Liver (tissue), 3 donors: ENCODE measurements around the gene GPR55.

Source experiments
- EGR1 ChIP-seq, 2 donors: IDR thresholded peaks; 2 replicates each; pipeline ENCODE4 v1.6.1; 2016 to 2018; ENCODE audit warnings: antibody characterized with exemption in 2 of 2, low read depth in 2 of 2
- FOXA1 ChIP-seq: IDR thresholded peaks from 2 replicates; pipeline ENCODE4 v1.6.1; 2016; ENCODE audit warnings: antibody characterized with exemption
- JUND ChIP-seq, 2 donors: IDR thresholded peaks; 2 replicates each; pipeline ENCODE4 v1.6.1; 2016; ENCODE audit warnings: antibody characterized with exemption in 2 of 2
- RAD21 ChIP-seq, 2 donors: IDR thresholded peaks; 2 replicates each; pipeline ENCODE4 v1.6.1; 2016; ENCODE audit warnings: antibody characterized with exemption in 2 of 2, mild to moderate bottlenecking in 2 of 2
- RXRA ChIP-seq, 2 donors: IDR thresholded peaks; 2 replicates each; pipeline ENCODE4 v1.6.1; 2017 to 2018; ENCODE audit warnings: antibody characterized with exemption in 2 of 2, mild to moderate bottlenecking in 1 of 2
- TF ChIP-seq, protein P1 (sequence below): IDR thresholded peaks from 2 replicates; pipeline ENCODE4 v1.6.1; 2016; ENCODE audit warnings: antibody characterized with exemption, mild to moderate bottlenecking
- TF ChIP-seq, protein P2 (sequence below): fragments of 150-350 bp; IDR thresholded peaks from 2 replicates; pipeline ENCODE4 v1.5.1; 2017; ENCODE audit warnings: improper control_type of control experiment, low read depth, low read length; ENCODE audit not compliant: missing input control
- donor health status: healthy.
- donor health status: healthy.

DNA sequence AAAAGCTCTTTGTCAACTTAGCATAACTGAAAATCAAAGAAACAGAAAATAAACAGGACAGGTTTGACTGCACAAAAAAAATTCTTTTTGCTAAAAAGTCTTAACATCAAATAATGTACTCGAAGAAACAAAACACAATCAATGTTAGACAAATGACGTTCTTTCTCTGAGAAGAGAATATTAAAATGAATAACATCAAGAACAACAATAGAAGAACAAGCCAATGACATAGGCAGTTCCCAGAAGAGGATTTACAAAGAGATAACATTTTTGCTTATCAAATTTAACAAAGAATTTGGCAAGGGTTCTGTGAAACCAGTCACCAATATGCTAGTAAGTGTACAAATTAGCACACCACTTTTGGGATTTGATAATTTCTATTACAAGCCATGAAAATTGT lies 5.8 kb downstream of the GPR55 start:
- TF ChIP-seq, protein P1, sequence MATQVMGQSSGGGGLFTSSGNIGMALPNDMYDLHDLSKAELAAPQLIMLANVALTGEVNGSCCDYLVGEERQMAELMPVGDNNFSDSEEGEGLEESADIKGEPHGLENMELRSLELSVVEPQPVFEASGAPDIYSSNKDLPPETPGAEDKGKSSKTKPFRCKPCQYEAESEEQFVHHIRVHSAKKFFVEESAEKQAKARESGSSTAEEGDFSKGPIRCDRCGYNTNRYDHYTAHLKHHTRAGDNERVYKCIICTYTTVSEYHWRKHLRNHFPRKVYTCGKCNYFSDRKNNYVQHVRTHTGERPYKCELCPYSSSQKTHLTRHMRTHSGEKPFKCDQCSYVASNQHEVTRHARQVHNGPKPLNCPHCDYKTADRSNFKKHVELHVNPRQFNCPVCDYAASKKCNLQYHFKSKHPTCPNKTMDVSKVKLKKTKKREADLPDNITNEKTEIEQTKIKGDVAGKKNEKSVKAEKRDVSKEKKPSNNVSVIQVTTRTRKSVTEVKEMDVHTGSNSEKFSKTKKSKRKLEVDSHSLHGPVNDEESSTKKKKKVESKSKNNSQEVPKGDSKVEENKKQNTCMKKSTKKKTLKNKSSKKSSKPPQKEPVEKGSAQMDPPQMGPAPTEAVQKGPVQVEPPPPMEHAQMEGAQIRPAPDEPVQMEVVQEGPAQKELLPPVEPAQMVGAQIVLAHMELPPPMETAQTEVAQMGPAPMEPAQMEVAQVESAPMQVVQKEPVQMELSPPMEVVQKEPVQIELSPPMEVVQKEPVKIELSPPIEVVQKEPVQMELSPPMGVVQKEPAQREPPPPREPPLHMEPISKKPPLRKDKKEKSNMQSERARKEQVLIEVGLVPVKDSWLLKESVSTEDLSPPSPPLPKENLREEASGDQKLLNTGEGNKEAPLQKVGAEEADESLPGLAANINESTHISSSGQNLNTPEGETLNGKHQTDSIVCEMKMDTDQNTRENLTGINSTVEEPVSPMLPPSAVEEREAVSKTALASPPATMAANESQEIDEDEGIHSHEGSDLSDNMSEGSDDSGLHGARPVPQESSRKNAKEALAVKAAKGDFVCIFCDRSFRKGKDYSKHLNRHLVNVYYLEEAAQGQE, result no peak
- TF ChIP-seq, protein P2, sequence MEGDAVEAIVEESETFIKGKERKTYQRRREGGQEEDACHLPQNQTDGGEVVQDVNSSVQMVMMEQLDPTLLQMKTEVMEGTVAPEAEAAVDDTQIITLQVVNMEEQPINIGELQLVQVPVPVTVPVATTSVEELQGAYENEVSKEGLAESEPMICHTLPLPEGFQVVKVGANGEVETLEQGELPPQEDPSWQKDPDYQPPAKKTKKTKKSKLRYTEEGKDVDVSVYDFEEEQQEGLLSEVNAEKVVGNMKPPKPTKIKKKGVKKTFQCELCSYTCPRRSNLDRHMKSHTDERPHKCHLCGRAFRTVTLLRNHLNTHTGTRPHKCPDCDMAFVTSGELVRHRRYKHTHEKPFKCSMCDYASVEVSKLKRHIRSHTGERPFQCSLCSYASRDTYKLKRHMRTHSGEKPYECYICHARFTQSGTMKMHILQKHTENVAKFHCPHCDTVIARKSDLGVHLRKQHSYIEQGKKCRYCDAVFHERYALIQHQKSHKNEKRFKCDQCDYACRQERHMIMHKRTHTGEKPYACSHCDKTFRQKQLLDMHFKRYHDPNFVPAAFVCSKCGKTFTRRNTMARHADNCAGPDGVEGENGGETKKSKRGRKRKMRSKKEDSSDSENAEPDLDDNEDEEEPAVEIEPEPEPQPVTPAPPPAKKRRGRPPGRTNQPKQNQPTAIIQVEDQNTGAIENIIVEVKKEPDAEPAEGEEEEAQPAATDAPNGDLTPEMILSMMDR, result no peak
- TF ChIP-seq FOXA1 (no peak), RAD21 (IDR thresholded peaks at IDR 0.05) (no peak), RXRA (IDR thresholded peaks at IDR 0.05) (no peak), EGR1 (IDR thresholded peaks at IDR 0.05; ENCODE audit: low read depth in 2 of 2) (no peak), JUND (IDR thresholded peaks at IDR 0.05) (no peak)
